ENCODE measurements around the gene RPS3. TPM values are rescaled to one million over a fixed set of nuclear protein-coding genes. Genes with fewer than 3 reads are reported as not detected.

The RPS3 gene
- polyA plus RNA-seq, 3 donors: 1,862 to 3,388 (median 2,569) TPM

GRCh38 chr11:75443043-75443442 is 43.7 kb downstream of the RPS3 start:
- 86 to 91% (median 86%) methylated on average over 9 to 12 of the region's 12 CpGs for whole genome bisulfite sequencing, 3 donors
- no peak overlapping the region for H3K27ac ChIP-seq (ENCODE audit: low read depth, low read length)

- 8 to 18% (median 13%) methylated on average over 6 of the region's 6 CpGs for WGBS, 3 donors
- H3K27ac ChIP-seq (ENCODE audit: low read depth, low read length): no peak overlapping the region
Measured at GRCh38 chr11:75445315-75445953, 46.1 kb downstream of the RPS3 start.

GRCh38 chr11:75447415-75447814 is 48.1 kb downstream of the RPS3 start:
- WGBS, 3 donors: 76 to 81% (median 78%) methylated on average over 5 of the region's 5 CpGs

GRCh38 chr11:75449271-75449670 is 50.0 kb downstream of the RPS3 start:
- H3K27ac ChIP-seq (ENCODE audit: low read depth, low read length): no peak overlapping the region
- WGBS, 3 donors: 92 to 96% (median 94%) methylated on average over 8 to 10 of the region's 10 CpGs

More at GRCh38 chr11:75447415-75447814, 48.1 kb downstream of the RPS3 start:
- no peak overlapping the region for H3K27ac ChIP-seq (ENCODE audit: low read depth, low read length)

- 91 to 97% (median 92%) methylated on average over 11 of the region's 11 CpGs for WGBS, 3 donors
- H3K27ac ChIP-seq (ENCODE audit: low read depth, low read length): no peak overlapping the region
Measured at GRCh38 chr11:75449776-75450175, 50.5 kb downstream of the RPS3 start.

GRCh38 chr11:75450236-75450635 is 50.9 kb downstream of the RPS3 start:
- H3K27ac ChIP-seq (ENCODE audit: low read depth, low read length): no peak overlapping the region
- 85 to 97% (median 87%) methylated on average over 7 of the region's 7 CpGs for WGBS, 3 donors

GRCh38 chr11:75450826-75451821 is 51.8 kb downstream of the RPS3 start:
- whole genome bisulfite sequencing, 3 donors: 78 to 80% (median 80%) methylated on average over 46 of the region's 46 CpGs
- H3K27ac ChIP-seq (ENCODE audit: low read depth, low read length): no peak overlapping the region

- WGBS, 3 donors: 31 to 68% (median 64%) methylated on average over 9 of the region's 9 CpGs
- no peak overlapping the region for H3K27ac ChIP-seq (ENCODE audit: low read depth, low read length)
Measured at GRCh38 chr11:75453916-75454655, 54.8 kb downstream of the RPS3 start.

GRCh38 chr11:75454987-75455386 is 55.7 kb downstream of the RPS3 start:
- no peak overlapping the region for H3K27ac ChIP-seq (ENCODE audit: low read depth, low read length)
- 63 to 88% (median 76%) methylated on average over 5 of the region's 5 CpGs for WGBS, 3 donors

Other genes starting within 250 kb of the RPS3 start
- 10 to 100 TPM; 15.2 to 23.4 (median 16.5) TPM for gene SLCO2B1, start 248.4 kb upstream of the RPS3 start, polyA plus RNA-seq
- gene TPBGL, start 158.7 kb upstream of the RPS3 start, polyA plus RNA-seq: under 1 TPM in 2 of 3 donors, not detected in 1; 0.14 to 0.27 TPM
- gene ARRB1, start 47.9 kb upstream of the RPS3 start, polyA plus RNA-seq: 10 to 100 TPM; 28.2 to 36.6 (median 35.8) TPM
- gene KLHL35, start 33.7 kb downstream of the RPS3 start, polyA plus RNA-seq: 1 to 10 TPM in 1 of 3 donors, under 1 TPM in 2; 0.56 to 2.3 (median 0.65) TPM
- 10 to 100 TPM; 25.6 to 49.8 (median 34.1) TPM for gene GDPD5, start 126.4 kb downstream of the RPS3 start, polyA plus RNA-seq
- 100 to 1,000 TPM in 2 of 3 donors, 10 to 100 TPM in 1; 54.8 to 299 (median 110) TPM for gene SERPINH1, start 162.7 kb downstream of the RPS3 start, polyA plus RNA-seq